K562 (cell line): ENCODE measurements around the gene DYRK2. TPM values are rescaled to one million over a fixed set of nuclear protein-coding genes. Genes with fewer than 3 reads are reported as not detected.

Experiments
- ATAC-seq: fragments of 200-7000 bp; cut with Tn5 transposase; 3 replicates; pipeline ENCODE4 v1.9.1; 2020; ENCODE audit warnings: moderate library complexity
- BruUV-seq: library from RNA; stranded (reverse); fragments of 400-500 nt; replicated peaks from 2 replicates; lab custom pipeline; 2021; lab: Mats Ljungman, UMichigan
- CTCF ChIA-PET: fragments of 300-600 bp; formaldehyde crosslinking; extraction: SDS; loops from one replicate; lab custom pipeline; 2021; ENCODE audit warnings: low intra/inter-chr PET ratio; lab: Yijun Ruan, JAX
- POLR2A ChIA-PET: fragments of 300-600, 350-650 bp; sonication (Branson Sonifier 250); formaldehyde crosslinking; extraction: SDS; loops from one replicate; lab custom pipeline; 2021; ENCODE audit warnings: antibody characterized with exemption, inconsistent platforms; lab: Yijun Ruan, JAX
- DNase-seq, 4 experiments: peaks; one replicate each; pipeline versions ENCODE4 v3.0.0 to v3.0.0-alpha.2; 2011 to 2018; ENCODE audit warnings: low spot score in 3 of 4, mixed read lengths in 3 of 4; ENCODE audit errors: extremely low read depth in 1 of 4
- FAIRE-seq: peaks from 2 replicates; lab custom pipeline; 2011; peaks lifted over from hg19 to GRCh38; lab: Jason Lieb, UNC
- H2AFZ ChIP-seq: 2 replicates; pipeline ENCODE4 v1.6.0; 2011; ENCODE audit warnings: low read depth, low read length, control low read depth, inconsistent platforms
- H3K27ac ChIP-seq: fragments of 200-600 bp; 3 replicates; pipeline ENCODE4 v1.8.0; 2011; ENCODE audit warnings: low read depth, mild to moderate bottlenecking, control low read depth, inconsistent platforms, low read length, moderate library complexity, mixed read lengths; ENCODE audit errors: extremely low read depth
- H3K27me3 ChIP-seq, 2 experiments: fragments of 300-600 bp in 1 of 2; 2 replicates in 1 of 2; 3 replicates in 1 of 2; pipeline versions ENCODE4 v1.6.0 to v1.8.0; 2011; ENCODE audit warnings: inconsistent platforms in 2 of 2, low read length in 2 of 2, mild to moderate bottlenecking in 1 of 2, mixed read lengths in 1 of 2, moderate library complexity in 1 of 2; ENCODE audit not compliant: control insufficient read depth in 2 of 2, insufficient read depth in 2 of 2
- H3K36me3 ChIP-seq: fragments of 300-600 bp; 3 replicates; pipeline ENCODE4 v1.8.0; 2011; ENCODE audit warnings: mild to moderate bottlenecking, low read length, inconsistent platforms; ENCODE audit not compliant: control insufficient read depth, insufficient read depth
- H3K4me1 ChIP-seq, 2 experiments: fragments of 200-600 bp in 1 of 2; replicated peaks in 1 of 2; 2 replicates in 1 of 2; 3 replicates in 1 of 2; pipeline versions ENCODE4 v1.5.1 to v1.8.0; 2011; ENCODE audit warnings: inconsistent platforms in 2 of 2, low read length in 2 of 2, mild to moderate bottlenecking in 1 of 2, mixed read lengths in 1 of 2, moderate library complexity in 1 of 2; ENCODE audit not compliant: control insufficient read depth in 2 of 2, insufficient read depth in 2 of 2
- H3K4me2 ChIP-seq: 2 replicates; pipeline ENCODE4 v1.6.1; 2011; ENCODE audit warnings: low read length, control low read depth, inconsistent platforms, mixed read lengths; ENCODE audit not compliant: insufficient read depth
- H3K4me3 ChIP-seq: fragments of 200-600 bp; sonication (generic), shearing (Covaris generic); 2 replicates; pipeline ENCODE4 v1.5.1; 2016; ENCODE audit warnings: control low read depth, inconsistent platforms
- H3K79me2 ChIP-seq: fragments of 200-600 bp; 3 replicates; pipeline ENCODE4 v1.8.0; 2011; ENCODE audit warnings: low read length, inconsistent platforms; ENCODE audit not compliant: control insufficient read depth, insufficient read depth
- H3K9ac ChIP-seq, 2 experiments: 2 replicates each; pipeline versions ENCODE4 v1.6.0 to v1.6.1; 2011; ENCODE audit warnings: low read depth in 2 of 2, low read length in 2 of 2, control low read depth in 1 of 2, inconsistent platforms in 1 of 2, mild to moderate bottlenecking in 1 of 2, mixed read lengths in 1 of 2; ENCODE audit not compliant: insufficient read depth in 1 of 2
- H3K9me1 ChIP-seq: one replicate; pipeline ENCODE4 v1.6.0; 2011; ENCODE audit warnings: inconsistent platforms, mild to moderate bottlenecking, low read length, moderate library complexity; ENCODE audit not compliant: control insufficient read depth, insufficient read depth
- H3K9me3 ChIP-seq: replicated peaks from 2 replicates; pipeline ENCODE4 v1.5.1; 2011; ENCODE audit warnings: low read depth, low read length, inconsistent platforms; ENCODE audit not compliant: control insufficient read depth, insufficient read depth
- H4K20me1 ChIP-seq: replicated peaks from 2 replicates; pipeline ENCODE4 v1.6.1; 2011; ENCODE audit warnings: low read length, inconsistent platforms, mixed read lengths; ENCODE audit not compliant: control insufficient read depth, insufficient read depth
- HCFC1 ChIP-seq: IDR thresholded peaks from 2 replicates; pipeline ENCODE4 v1.6.1; 2012; ENCODE audit warnings: low read depth, low read length, improper control_type of control experiment
- NR2F6 ChIP-seq: fragments of 450-650 bp; formaldehyde crosslinking; IDR thresholded peaks from 2 replicates; pipeline ENCODE4 v1.4.0; 2020; ENCODE audit warnings: mild to moderate bottlenecking
- PRMT5 ChIP-seq: sonication (generic); formaldehyde crosslinking; IDR thresholded peaks from 2 replicates; pipeline ENCODE4 v1.5.0; 2020; ENCODE audit warnings: missing genetic modification reagents
- SIRT6 ChIP-seq: IDR thresholded peaks from one replicate; pipeline ENCODE4 v1.6.1; 2012; ENCODE audit warnings: low read depth, mild to moderate bottlenecking, control low read depth, inconsistent platforms, low read length, moderate library complexity
- TCF7 ChIP-seq: sonication (generic); IDR thresholded peaks from 2 replicates; pipeline ENCODE4 v1.6.1; 2016; ENCODE audit warnings: antibody characterized with exemption, borderline replicate concordance
- WGBS: fragments of 100-300 bp; shearing (Covaris generic); methylation state at CpG from one replicate; pipeline ENCODE4 v1.1.6; 2016; ENCODE audit warnings: low coverage, mixed read lengths; ENCODE audit not compliant: insufficient coverage; ENCODE audit errors: missing lambda C conversion rate; 5-methylcytosine and 5-hydroxymethylcytosine counted together
- in situ Hi-C: fragments of 300-500 bp; cut with MboI; formaldehyde crosslinking; loops from 4 replicates; pipeline ENCODE4 v1.15.0; 2018; ENCODE audit warnings: inconsistent platforms, mixed read lengths
- intact Hi-C: fragments of 100-400 bp; cut with micrococcal nuclease; formaldehyde crosslinking; loops from 2 replicates; pipeline ENCODE4 v1.14.2; 2022
- polyA plus RNA-seq, 8 experiments: library from polyadenylated mRNA; depleted of rRNA in 4 of 8; stranded (reverse) in 5 of 8; unstranded in 3 of 8; fragments of >200 nt; fragmentation: Nextera tagmentation in 2 of 8; fragmentation: Illumina TruSeq in 1 of 8; extraction: Ambion mirVana in 2 of 8; extraction: Trizol in 1 of 8; gene quantifications; 2 replicates each; pipeline versions ENCODE4 v1.2.1 to v1.2.3, GENCODE V29; 2011 to 2014; ENCODE audit warnings: inconsistent platforms in 1 of 8, missing spikeins in 1 of 8
- total RNA-seq, 7 experiments: library from RNA; depleted of rRNA in 6 of 7; stranded (reverse); fragments of >200 nt in 6 of 7; fragmentation: Illumina TruSeq in 2 of 7; extraction: Trizol in 2 of 7; gene quantifications; 2 replicates each; pipeline versions ENCODE4 v1.2.1 to v1.2.3, GENCODE V29; 2011 to 2021; ENCODE audit warnings: low replicate concordance in 1 of 7
- TF ChIP-seq, protein P1 (sequence below): sonication (generic); formaldehyde crosslinking; IDR thresholded peaks from 2 replicates; pipeline ENCODE4 v1.5.0; 2020; ENCODE audit warnings: missing genetic modification reagents

DYRK2 gene
- total and polyA plus RNA-seq, 9 of the 15 experiments (the other 6 are each of a cell fraction or from before 2014, with no cell fraction given) = 1.7 to 15.4 (median 8.4) TPM

GRCh38 chr12:67633708-67634107, 14.8 kb upstream of the DYRK2 start:
- H3K4me3 ChIP-seq = no peak overlapping the region
- H3K79me2 ChIP-seq = no peaks in the 10 kb centered on the region
- in situ Hi-C loops (no loop called here), intact Hi-C loops (no loop called here)
- ChIA-PET CTCF (no interaction called here), POLR2A (no interaction called here)
- no peak for FAIRE-seq
- H4K20me1 ChIP-seq = no peaks in the 10 kb centered on the region
- 0% methylated on average over 2 of the region's 2 CpGs for WGBS
- no peak for ATAC-seq
- no peak overlapping the region for H3K9ac ChIP-seq
- no peaks in the 10 kb centered on the region for H3K9me3 ChIP-seq
- H3K36me3 ChIP-seq = no peaks in the 10 kb centered on the region
- DNase-seq = no peak
- no peaks in the 10 kb centered on the region for H3K27me3 ChIP-seq
- H3K4me2 ChIP-seq = no peak overlapping the region
- TF ChIP-seq SIRT6 (no peak), NR2F6 (CRISPR knock-in tag) (no peak), HCFC1 (no peak), PRMT5 (CRISPR knock-in tag) (no peak), TCF7 (no peak)
- TF ChIP-seq, protein P1, sequence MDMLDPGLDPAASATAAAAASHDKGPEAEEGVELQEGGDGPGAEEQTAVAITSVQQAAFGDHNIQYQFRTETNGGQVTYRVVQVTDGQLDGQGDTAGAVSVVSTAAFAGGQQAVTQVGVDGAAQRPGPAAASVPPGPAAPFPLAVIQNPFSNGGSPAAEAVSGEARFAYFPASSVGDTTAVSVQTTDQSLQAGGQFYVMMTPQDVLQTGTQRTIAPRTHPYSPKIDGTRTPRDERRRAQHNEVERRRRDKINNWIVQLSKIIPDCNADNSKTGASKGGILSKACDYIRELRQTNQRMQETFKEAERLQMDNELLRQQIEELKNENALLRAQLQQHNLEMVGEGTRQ (CRISPR knock-in tag) = 0 out of 2 replicates have a peak, but pooled peaks have one; percentile 1
- 0 out of 2 replicates have a peak overlapping the region, but pooled peaks have one; percentile 19 for H2AFZ ChIP-seq
- no peaks in the 10 kb centered on the region for H3K9me1 ChIP-seq
- no peak overlapping the region for H3K27ac ChIP-seq
- BruUV-seq = no TSS peak
- no peaks in the 10 kb centered on the region; a peak in 1 of 5 replicates for H3K4me1 ChIP-seq
